OCI-LY1 (cell line): ENCODE results near the gene SERF1A.
"Not testable (repeated sequence)": the region's sequence is repeated elsewhere in the genome, so short reads cannot be mapped to it uniquely, and the experiment has no call there.

Experiments used
- EZH2 ChIP-seq: fragments of 200-600 bp; sonication (generic), shearing (Covaris generic); IDR thresholded peaks from 2 replicates; pipeline ENCODE4 v1.8.0; 2017; ENCODE audit warnings: borderline replicate concordance, mixed run types, mild to moderate bottlenecking, antibody characterized with exemption, low read length, moderate library complexity, mixed read lengths
- TF ChIP-seq, protein P1 (sequence below): fragments of 200-600 bp; sonication (generic), shearing (Covaris generic); IDR thresholded peaks from 2 replicates; pipeline ENCODE4 v1.5.1; 2017; ENCODE audit warnings: mild to moderate bottlenecking, antibody characterized with exemption, low read length, moderate library complexity, mixed read lengths

DNA sequence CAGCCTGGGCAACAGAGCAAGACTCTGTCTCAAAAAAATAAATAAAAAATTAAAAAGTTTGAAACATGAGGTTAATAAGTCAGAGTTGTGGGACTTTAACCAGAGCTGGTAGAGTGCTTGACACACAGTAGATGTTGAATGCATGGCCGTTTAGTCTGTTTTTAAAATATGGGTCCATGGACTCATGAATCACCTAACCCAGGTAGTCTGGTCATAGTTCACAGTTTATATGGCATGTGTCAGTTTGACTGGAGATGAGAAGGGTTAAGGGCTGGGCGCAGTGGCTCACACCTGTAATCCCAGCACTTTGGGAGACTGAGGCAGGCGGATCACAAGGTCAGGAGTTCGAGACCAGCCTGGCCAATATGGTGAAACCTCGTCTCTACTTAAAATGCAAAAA lies 6.2 kb downstream of the SERF1A start:
- TF ChIP-seq, protein P1, sequence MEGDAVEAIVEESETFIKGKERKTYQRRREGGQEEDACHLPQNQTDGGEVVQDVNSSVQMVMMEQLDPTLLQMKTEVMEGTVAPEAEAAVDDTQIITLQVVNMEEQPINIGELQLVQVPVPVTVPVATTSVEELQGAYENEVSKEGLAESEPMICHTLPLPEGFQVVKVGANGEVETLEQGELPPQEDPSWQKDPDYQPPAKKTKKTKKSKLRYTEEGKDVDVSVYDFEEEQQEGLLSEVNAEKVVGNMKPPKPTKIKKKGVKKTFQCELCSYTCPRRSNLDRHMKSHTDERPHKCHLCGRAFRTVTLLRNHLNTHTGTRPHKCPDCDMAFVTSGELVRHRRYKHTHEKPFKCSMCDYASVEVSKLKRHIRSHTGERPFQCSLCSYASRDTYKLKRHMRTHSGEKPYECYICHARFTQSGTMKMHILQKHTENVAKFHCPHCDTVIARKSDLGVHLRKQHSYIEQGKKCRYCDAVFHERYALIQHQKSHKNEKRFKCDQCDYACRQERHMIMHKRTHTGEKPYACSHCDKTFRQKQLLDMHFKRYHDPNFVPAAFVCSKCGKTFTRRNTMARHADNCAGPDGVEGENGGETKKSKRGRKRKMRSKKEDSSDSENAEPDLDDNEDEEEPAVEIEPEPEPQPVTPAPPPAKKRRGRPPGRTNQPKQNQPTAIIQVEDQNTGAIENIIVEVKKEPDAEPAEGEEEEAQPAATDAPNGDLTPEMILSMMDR: not testable (repeated sequence)
- not testable (repeated sequence) for TF ChIP-seq EZH2
